HepG2 (cell line): ENCODE data around the gene SPSB2. TPM values are rescaled to one million over a fixed set of nuclear protein-coding genes. Genes with fewer than 3 reads are reported as not detected.

Source experiments
- ASH2L ChIP-seq: fragments of 300-600, 200-600 bp; sonication (generic); IDR thresholded peaks from 2 replicates; pipeline ENCODE4 v1.7.0; 2017; ENCODE audit warnings: low read depth, mild to moderate bottlenecking, moderate library complexity, mixed read lengths, low read length; ENCODE audit not compliant: insufficient read length
- GLI4 ChIP-seq: sonication (generic); formaldehyde crosslinking; IDR thresholded peaks from 2 replicates; pipeline ENCODE4 v1.5.1; 2020; ENCODE audit warnings: missing genetic modification reagents, mild to moderate bottlenecking, moderate library complexity, borderline replicate concordance
- GRHL1 ChIP-seq: sonication (generic); formaldehyde crosslinking; conservative IDR thresholded peaks from 2 replicates; pipeline ENCODE4 v1.8.0; 2022; ENCODE audit warnings: missing genetic modification reagents
- KMT2B ChIP-seq: IDR thresholded peaks from 2 replicates; pipeline ENCODE4 v1.6.1; 2016; ENCODE audit warnings: missing genetic modification reagents, missing compliant biosample characterization
- MAFF ChIP-seq: IDR thresholded peaks from 2 replicates; pipeline ENCODE4 v1.6.1; 2011; ENCODE audit warnings: low read depth, low read length, improper control_type of control experiment
- MBNL3 ChIP-seq: fragments of 250-450 bp; sonication (Bioruptor Pico); conservative IDR thresholded peaks from 2 replicates; pipeline ENCODE4 v1.8.0; 2022; ENCODE audit warnings: mild to moderate bottlenecking, inconsistent platforms
- RBAK ChIP-seq: sonication (generic); formaldehyde crosslinking; IDR thresholded peaks from 2 replicates; pipeline ENCODE4 v1.5.1; 2020; ENCODE audit warnings: mild to moderate bottlenecking, missing genetic modification reagents
- RBM39 ChIP-seq: fragments of 200-400 bp; formaldehyde crosslinking; IDR thresholded peaks from one replicate; pipeline ENCODE4 v1.6.1; 2018; ENCODE audit warnings: antibody characterized with exemption, mild to moderate bottlenecking, low read depth, low read length; ENCODE audit not compliant: poor library complexity, severe bottlenecking
- SALL2 ChIP-seq: sonication (generic); formaldehyde crosslinking; IDR thresholded peaks from 2 replicates; pipeline ENCODE4 v1.8.1; 2023; ENCODE audit warnings: mild to moderate bottlenecking, missing genetic modification reagents, inconsistent platforms
- SIX1 ChIP-seq: sonication (generic); formaldehyde crosslinking; IDR thresholded peaks from 2 replicates; pipeline ENCODE4 v1.4.0; 2020; ENCODE audit warnings: missing genetic modification reagents, borderline replicate concordance
- TBX3 ChIP-seq: fragments of 450-650 bp; IDR thresholded peaks from 2 replicates; pipeline ENCODE4 v1.6.1; 2017; ENCODE audit warnings: antibody characterized with exemption, mild to moderate bottlenecking, inconsistent platforms, borderline replicate concordance
- ZKSCAN1 ChIP-seq: fragments of 150-350 bp; IDR thresholded peaks from 2 replicates; pipeline ENCODE4 v1.6.1; 2014; ENCODE audit warnings: low read length
- ZNF589 ChIP-seq: sonication (generic); formaldehyde crosslinking; conservative IDR thresholded peaks from 2 replicates; pipeline ENCODE4 v1.8.0; 2022; ENCODE audit warnings: mild to moderate bottlenecking, moderate library complexity, missing genetic modification reagents
- polyA plus RNA-seq, 8 experiments: library from polyadenylated mRNA; depleted of rRNA in 3 of 8; stranded (reverse) in 7 of 8; unstranded in 1 of 8; fragments of >200 nt; fragmentation: Illumina TruSeq in 4 of 8; extraction: Trizol in 4 of 8; gene quantifications; 2 replicates each; pipeline versions ENCODE4 v1.2.1 to v1.2.3, GENCODE V29; 2011 to 2016; ENCODE audit warnings: low read depth in 4 of 8, missing spikeins in 1 of 8, mixed read lengths in 1 of 8; ENCODE audit not compliant: insufficient read depth in 1 of 8
- total RNA-seq, 5 experiments: library from RNA; depleted of rRNA; stranded (reverse); fragments of >200 nt; fragmentation: Illumina TruSeq; extraction: Trizol; gene quantifications; 2 replicates each; pipeline ENCODE4 v1.2.3, GENCODE V29; 2016; ENCODE audit warnings: low read depth in 1 of 5
- TF ChIP-seq, protein P1 (sequence below): sonication (generic); formaldehyde crosslinking; IDR thresholded peaks from 2 replicates; pipeline ENCODE4 v1.5.1; 2020; ENCODE audit warnings: missing genetic modification reagents, mild to moderate bottlenecking, borderline replicate concordance
- TF ChIP-seq, protein P2 (sequence below): sonication (generic); formaldehyde crosslinking; IDR thresholded peaks from 2 replicates; pipeline ENCODE4 v1.5.0; 2020; ENCODE audit warnings: mild to moderate bottlenecking, missing genetic modification reagents

SPSB2 gene
- total and polyA plus RNA-seq, 2 of the 13 experiments (the other 11 are each of a cell fraction or from before 2014, with no cell fraction given), result 2.0 to 6.2 TPM

DNA sequence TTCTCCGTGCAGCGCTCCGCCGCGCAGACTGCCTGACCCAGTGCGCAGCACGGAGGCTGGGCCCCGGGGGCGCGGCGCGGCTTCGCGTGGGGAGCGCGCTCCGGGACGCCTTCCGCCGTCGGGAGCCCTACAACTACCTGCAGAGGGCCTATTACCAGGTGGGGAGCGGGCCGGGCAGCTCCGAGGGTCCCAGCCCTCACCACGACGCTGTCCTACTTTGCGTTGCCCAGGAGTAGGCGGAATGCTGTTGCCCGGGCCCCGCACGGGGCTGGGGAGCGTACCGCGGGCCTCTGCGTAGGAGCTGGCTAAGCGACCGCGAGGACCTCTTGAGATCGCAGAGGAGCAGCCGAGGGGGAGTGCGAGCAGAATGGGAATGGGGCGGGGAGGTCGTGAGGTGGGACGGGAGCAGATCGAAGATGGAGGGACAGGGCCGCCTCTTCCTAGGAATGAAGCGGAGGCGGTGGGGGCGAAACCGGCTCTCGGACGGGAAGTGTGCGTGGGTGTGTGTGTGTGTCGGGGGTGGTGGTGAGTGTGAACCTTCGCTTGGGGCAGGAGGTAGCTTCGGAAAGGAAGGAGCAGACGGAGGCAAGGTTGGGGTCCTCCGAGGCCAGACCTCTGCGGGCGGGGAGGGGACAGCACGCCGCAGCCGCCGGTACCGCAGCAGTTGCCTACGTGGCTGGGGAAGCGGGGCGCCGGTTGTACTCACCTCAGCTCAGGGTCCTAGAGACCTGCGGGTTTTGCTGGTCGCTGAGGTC lies 44.1 kb downstream of the SPSB2 start (continued):
- TF ChIP-seq, protein P1, sequence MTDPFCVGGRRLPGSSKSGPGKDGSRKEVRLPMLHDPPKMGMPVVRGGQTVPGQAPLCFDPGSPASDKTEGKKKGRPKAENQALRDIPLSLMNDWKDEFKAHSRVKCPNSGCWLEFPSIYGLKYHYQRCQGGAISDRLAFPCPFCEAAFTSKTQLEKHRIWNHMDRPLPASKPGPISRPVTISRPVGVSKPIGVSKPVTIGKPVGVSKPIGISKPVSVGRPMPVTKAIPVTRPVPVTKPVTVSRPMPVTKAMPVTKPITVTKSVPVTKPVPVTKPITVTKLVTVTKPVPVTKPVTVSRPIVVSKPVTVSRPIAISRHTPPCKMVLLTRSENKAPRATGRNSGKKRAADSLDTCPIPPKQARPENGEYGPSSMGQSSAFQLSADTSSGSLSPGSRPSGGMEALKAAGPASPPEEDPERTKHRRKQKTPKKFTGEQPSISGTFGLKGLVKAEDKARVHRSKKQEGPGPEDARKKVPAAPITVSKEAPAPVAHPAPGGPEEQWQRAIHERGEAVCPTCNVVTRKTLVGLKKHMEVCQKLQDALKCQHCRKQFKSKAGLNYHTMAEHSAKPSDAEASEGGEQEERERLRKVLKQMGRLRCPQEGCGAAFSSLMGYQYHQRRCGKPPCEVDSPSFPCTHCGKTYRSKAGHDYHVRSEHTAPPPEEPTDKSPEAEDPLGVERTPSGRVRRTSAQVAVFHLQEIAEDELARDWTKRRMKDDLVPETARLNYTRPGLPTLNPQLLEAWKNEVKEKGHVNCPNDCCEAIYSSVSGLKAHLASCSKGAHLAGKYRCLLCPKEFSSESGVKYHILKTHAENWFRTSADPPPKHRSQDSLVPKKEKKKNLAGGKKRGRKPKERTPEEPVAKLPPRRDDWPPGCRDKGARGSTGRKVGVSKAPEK (CRISPR knock-in tag), result no peak
- peak; percentile 67 for TF ChIP-seq ASH2L
- TF ChIP-seq RBAK (CRISPR knock-in tag), result no peak
- no peak for TF ChIP-seq GRHL1 (CRISPR knock-in tag)
- TF ChIP-seq SIX1 (CRISPR knock-in tag), result no peak
- TF ChIP-seq KMT2B (CRISPR knock-in tag), result 0 out of 2 replicates have a peak, but pooled peaks have one; percentile 30
- TF ChIP-seq ZKSCAN1, result no peak
- TF ChIP-seq GLI4, result peak; percentile 38; the same call in 1 of the 2 replicates
- TF ChIP-seq MAFF, result no peak
- no peak for TF ChIP-seq ZNF589 (CRISPR knock-in tag)
- no peak for TF ChIP-seq SALL2
- TF ChIP-seq TBX3, result no peak
- TF ChIP-seq MBNL3 (CRISPR knock-in tag), result no peak
- TF ChIP-seq, protein P2, sequence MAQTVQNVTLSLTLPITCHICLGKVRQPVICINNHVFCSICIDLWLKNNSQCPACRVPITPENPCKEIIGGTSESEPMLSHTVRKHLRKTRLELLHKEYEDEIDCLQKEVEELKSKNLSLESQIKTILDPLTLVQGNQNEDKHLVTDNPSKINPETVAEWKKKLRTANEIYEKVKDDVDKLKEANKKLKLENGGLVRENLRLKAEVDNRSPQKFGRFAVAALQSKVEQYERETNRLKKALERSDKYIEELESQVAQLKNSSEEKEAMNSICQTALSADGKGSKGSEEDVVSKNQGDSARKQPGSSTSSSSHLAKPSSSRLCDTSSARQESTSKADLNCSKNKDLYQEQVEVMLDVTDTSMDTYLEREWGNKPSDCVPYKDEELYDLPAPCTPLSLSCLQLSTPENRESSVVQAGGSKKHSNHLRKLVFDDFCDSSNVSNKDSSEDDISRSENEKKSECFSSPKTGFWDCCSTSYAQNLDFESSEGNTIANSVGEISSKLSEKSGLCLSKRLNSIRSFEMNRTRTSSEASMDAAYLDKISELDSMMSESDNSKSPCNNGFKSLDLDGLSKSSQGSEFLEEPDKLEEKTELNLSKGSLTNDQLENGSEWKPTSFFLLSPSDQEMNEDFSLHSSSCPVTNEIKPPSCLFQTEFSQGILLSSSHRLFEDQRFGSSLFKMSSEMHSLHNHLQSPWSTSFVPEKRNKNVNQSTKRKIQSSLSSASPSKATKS (CRISPR knock-in tag), result no peak
- peak; percentile 44 for TF ChIP-seq RBM39
